Measurements from ENCODE around the gene COL6A2. TPM values are rescaled to one million over a fixed set of nuclear protein-coding genes. Genes with fewer than 3 reads are reported as not detected.

COL6A2 gene
- polyA plus RNA-seq, 2 of the 4 experiments (the other 2 are of a cell fraction), result 2.3 to 13.1 TPM

GRCh38 chr21:46079352-46080170, 18.4 kb upstream of the COL6A2 start:
- Histone ChIP-seq H3K4me1 (no peaks in the 10 kb centered on the region), H3K4me2 (no peak overlapping the region), H3K27ac (no peak overlapping the region), H3K9me3 (no peaks in the 10 kb centered on the region), H3K4me3 (no peak overlapping the region)
- FAIRE-seq, result no peak
- ATAC-seq, result no peak
- POLR2A ChIA-PET, result no interaction called here
- 53% methylated on average over 7 of the region's 34 CpGs for WGBS (ENCODE audit: missing lambda C conversion rate)
- CTCF ChIA-PET, result interaction anchor here (0.8 kb wide), 1 partner anchor 13 kb away, joined by 3 read pairs; no protein-coding TSS in a partner anchor
- DNase-seq (ENCODE audit: low read depth in 1 of 2, low spot score in 1 of 2), result no peak
- no peak for TF ChIP-seq HMGXB4 (CRISPR knock-in tag; IDR thresholded peaks at IDR 0.05; ENCODE audit: borderline replicate concordance)
- no peak for TF ChIP-seq HES2 (IDR thresholded peaks at IDR 0.05)
- TF ChIP-seq RCOR1 (IDR thresholded peaks at IDR 0.05; ENCODE audit: low read depth, low read length), result no peak
- TF ChIP-seq JUN (IDR thresholded peaks at IDR 0.05), result no peak
- no peak for TF ChIP-seq ELK1 (IDR thresholded peaks at IDR 0.05; ENCODE audit: low read depth, low read length)
- TF ChIP-seq EP300 (IDR thresholded peaks at IDR 0.05), result no peak
- TF ChIP-seq RFX5 (IDR thresholded peaks at IDR 0.05), result no peak
- TF ChIP-seq CHD2 (IDR thresholded peaks at IDR 0.05; ENCODE audit: low read length, partially characterized antibody), result no peak
- TF ChIP-seq JUNB (IDR thresholded peaks at IDR 0.05), result no peak
- no peak for TF ChIP-seq HDAC2 (IDR thresholded peaks at IDR 0.05)
- TF ChIP-seq NR3C1 (IDR thresholded peaks at IDR 0.05), result no peak
- no peak for TF ChIP-seq RARB (CRISPR knock-in tag; IDR thresholded peaks at IDR 0.05)
- TF ChIP-seq SREBF2 (IDR thresholded peaks at IDR 0.05), result no peak

- no peak overlapping the region for H3K4me2 ChIP-seq
These were observed 17.5 kb upstream of the COL6A2 start for GRCh38 chr21:46080171-46081021.

More at GRCh38 chr21:46080171-46081021, 17.5 kb upstream of the COL6A2 start:
- Histone ChIP-seq H3K27ac (no peak overlapping the region), H3K4me1 (no peaks in the 10 kb centered on the region), H3K4me3 (no peak overlapping the region), H3K9me3 (no peaks in the 10 kb centered on the region)
- WGBS (ENCODE audit: missing lambda C conversion rate), result 59% methylated on average over 12 of the region's 30 CpGs
- POLR2A ChIA-PET, result no interaction called here
- DNase-seq (ENCODE audit: low read depth in 1 of 2, low spot score in 1 of 2) (no peak), FAIRE-seq (no peak), ATAC-seq (peak in 1 of 2 experiments; percentile 29; a peak in 2 of 6 replicates)
- TF ChIP-seq ZC3H11A (IDR thresholded peaks at IDR 0.05), result no peak
- no peak for TF ChIP-seq USF2 (IDR thresholded peaks at IDR 0.05)
- TF ChIP-seq ZFP36 (IDR thresholded peaks at IDR 0.05; ENCODE audit: borderline replicate concordance, partially characterized antibody), result no peak
- TF ChIP-seq NPAS2 (CRISPR knock-in tag; IDR thresholded peaks at IDR 0.05; ENCODE audit: borderline replicate concordance), result no peak
- CTCF ChIA-PET, result interaction anchor here (0.8 kb wide), 1 partner anchor 13 kb away, joined by 3 read pairs; no protein-coding TSS in a partner anchor

Measured in A549 (cell line).